ENCODE results near the gene ATG10. TPM values are rescaled to one million over a fixed set of nuclear protein-coding genes. Genes with fewer than 3 reads are reported as not detected.
A peak's percentile ranks its signal among the peaks of the same experiment; 100 is the strongest.

Gene ATG10
- total and polyA plus RNA-seq, 2 of the 13 experiments (the other 11 are each of a cell fraction or from before 2014, with no cell fraction given), result 2.0 to 5.7 TPM

GRCh38 chr5:82277987-82278710 is 306.3 kb downstream of the ATG10 start, which contains the start of gene RPS23 (continued):
- no peak for TF ChIP-seq HNF1A (IDR thresholded peaks at IDR 0.05; ENCODE audit: low read depth)
- no peak for TF ChIP-seq HNF1A (CRISPR knock-in tag; IDR thresholded peaks at IDR 0.05; ENCODE audit: borderline replicate concordance)
- TF ChIP-seq ZSCAN21 (CRISPR knock-in tag; IDR thresholded peaks at IDR 0.05; ENCODE audit: borderline replicate concordance), result no peak
- peak; percentile 48; the same call in 1 of the 2 replicates for TF ChIP-seq ZGPAT (CRISPR knock-in tag; IDR thresholded peaks at IDR 0.05)
- peak; percentile 77; the same call in 1 of the 2 replicates for TF ChIP-seq ZNF468 (CRISPR knock-in tag; IDR thresholded peaks at IDR 0.05)
- 0 out of 2 replicates have a peak, but pooled peaks have one; percentile 81 for TF ChIP-seq ZNF446 (CRISPR knock-in tag; IDR thresholded peaks at IDR 0.05)
- TF ChIP-seq FOSL1 (CRISPR knock-in tag; IDR thresholded peaks at IDR 0.05; ENCODE audit: borderline replicate concordance), result 0 out of 2 replicates have a peak, but pooled peaks have one; percentile 40
- TF ChIP-seq IRF2 (CRISPR knock-in tag; IDR thresholded peaks at IDR 0.05), result peak; percentile 58; the same call in 1 of the 2 replicates
- no peak for TF ChIP-seq SKIL (CRISPR knock-in tag; IDR thresholded peaks at IDR 0.05; ENCODE audit: borderline replicate concordance)
- peak; percentile 96; the same call in 1 of the 2 replicates for TF ChIP-seq ZNF333 (CRISPR knock-in tag; IDR thresholded peaks at IDR 0.05; ENCODE audit: borderline replicate concordance)
- no peak for TF ChIP-seq SOX5 (CRISPR knock-in tag; IDR thresholded peaks at IDR 0.05; ENCODE audit: borderline replicate concordance)
- TF ChIP-seq ZBTB10 (CRISPR knock-in tag; IDR thresholded peaks at IDR 0.05; ENCODE audit: borderline replicate concordance), result no peak; the same call in 1 of the 2 replicates
- TF ChIP-seq TCF7L2 (IDR thresholded peaks at IDR 0.05; ENCODE audit: low read depth, low read length), result no peak
- no peak for TF ChIP-seq ZBTB3 (CRISPR knock-in tag; IDR thresholded peaks at IDR 0.05; ENCODE audit: borderline replicate concordance, low read depth)
- peak; percentile 24 for TF ChIP-seq HOXA9 (CRISPR knock-in tag; IDR thresholded peaks at IDR 0.05; ENCODE audit: borderline replicate concordance)
- peak; percentile 70 for TF ChIP-seq NKX3-1 (CRISPR knock-in tag; IDR thresholded peaks at IDR 0.05)
- TF ChIP-seq U2AF1 (optimal IDR thresholded peaks at IDR 0.05; ENCODE audit: low read depth, low read length), result peak; percentile 44
- TF ChIP-seq MIER3 (CRISPR knock-in tag; IDR thresholded peaks at IDR 0.05; ENCODE audit: borderline replicate concordance), result no peak
